ENCODE results near the gene UTP4.

Gene UTP4

GRCh38 chr16:69132424-69133252 lies at the start of gene UTP4, which contains the start of gene CHTF8:
Gene UTP4, plus strand, starts transcription at chr16:69132649. Its CDS starts 811 bp downstream, at chr16:69133460.
Gene CHTF8, minus strand, starts transcription at chr16:69132588. Its CDS starts 11,130 bp downstream, at chr16:69121458.
- DNase-seq (ENCODE audit: low read depth in 2 of 2), result peak; percentile 84 to 90

GRCh38 chr16:69083306-69083941 lies 49.0 kb upstream of the UTP4 start:
- no peak for DNase-seq (ENCODE audit: low read depth in 2 of 2)

GRCh38 chr16:69084289-69084688 lies 48.2 kb upstream of the UTP4 start:
- DNase-seq (ENCODE audit: low read depth in 2 of 2), result no peak

DNA sequence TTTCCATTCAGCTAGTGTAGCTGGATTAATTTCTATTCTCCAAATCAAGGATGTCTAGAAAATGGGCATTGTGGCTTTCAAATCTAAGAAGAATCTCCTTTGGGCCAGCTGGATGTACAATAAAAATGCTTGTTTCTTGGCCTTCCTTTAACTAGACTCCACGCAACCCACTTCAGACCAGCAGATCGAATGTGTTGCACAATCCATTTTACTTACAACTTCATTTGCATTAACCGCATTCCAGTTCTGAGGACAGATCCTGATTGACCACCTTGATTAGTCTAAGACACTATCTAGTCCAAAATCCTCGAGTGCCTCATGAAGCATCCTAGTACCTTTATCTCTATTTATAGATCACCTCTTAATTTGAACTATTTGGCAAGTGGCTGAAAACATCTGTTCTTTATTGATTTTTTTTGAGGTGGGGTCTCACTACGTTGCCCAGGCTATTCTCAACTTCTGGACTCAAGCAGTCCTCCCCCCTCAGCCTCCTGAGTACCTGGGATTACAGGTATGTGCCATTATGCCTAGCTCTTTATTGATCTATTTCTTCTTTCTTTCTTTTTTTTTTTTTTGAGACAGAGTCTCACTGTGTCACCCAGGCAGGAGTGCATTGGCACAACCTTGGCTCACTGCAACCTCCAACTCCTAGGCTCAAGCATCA lies 47.3 kb upstream of the UTP4 start:
- no peak for DNase-seq (ENCODE audit: low read depth in 2 of 2)

DNA sequence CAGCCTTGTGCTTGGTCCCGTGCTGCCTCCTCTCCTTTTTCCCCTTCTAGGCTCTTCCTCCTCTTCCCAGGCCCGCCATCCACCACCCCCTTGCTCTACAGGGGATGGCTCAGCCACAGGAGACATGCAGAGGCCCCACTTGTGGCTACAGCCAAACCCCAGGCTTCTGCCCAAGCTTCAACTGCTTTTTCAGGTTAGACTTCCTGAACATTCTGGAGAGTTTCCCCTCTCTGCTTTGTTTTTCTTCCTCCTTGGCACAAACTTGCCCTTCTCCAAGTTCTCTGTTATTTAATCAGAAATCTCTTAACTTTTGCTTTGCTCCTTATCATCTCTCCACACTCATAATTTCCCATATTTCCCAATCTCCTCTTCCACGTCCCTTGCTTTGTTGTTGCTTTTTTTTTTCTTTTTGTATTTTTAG lies 45.3 kb upstream of the UTP4 start:
- no peak for DNase-seq (ENCODE audit: low read depth in 2 of 2)

DNA sequence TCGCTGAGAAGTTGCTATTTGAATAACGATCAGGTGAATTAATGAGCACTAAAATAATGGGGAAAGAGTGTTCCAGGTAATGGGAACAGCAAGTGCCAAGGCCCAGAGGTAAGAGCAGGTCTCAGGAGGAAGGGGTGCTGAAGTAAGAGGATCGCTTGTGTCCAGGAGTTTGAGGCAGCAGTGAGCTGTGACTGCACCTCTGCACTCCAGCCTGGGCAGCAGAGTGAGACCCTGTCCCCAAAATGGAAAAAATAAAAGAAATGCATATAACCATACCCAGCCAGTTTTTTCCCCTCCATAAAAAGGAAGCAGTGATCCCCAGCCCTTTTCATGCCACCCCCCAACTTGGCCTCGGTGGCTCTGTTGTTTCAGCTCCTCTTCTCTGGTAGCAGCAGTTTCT lies 43.8 kb upstream of the UTP4 start:
- no peak for DNase-seq (ENCODE audit: low read depth in 2 of 2)

DNA sequence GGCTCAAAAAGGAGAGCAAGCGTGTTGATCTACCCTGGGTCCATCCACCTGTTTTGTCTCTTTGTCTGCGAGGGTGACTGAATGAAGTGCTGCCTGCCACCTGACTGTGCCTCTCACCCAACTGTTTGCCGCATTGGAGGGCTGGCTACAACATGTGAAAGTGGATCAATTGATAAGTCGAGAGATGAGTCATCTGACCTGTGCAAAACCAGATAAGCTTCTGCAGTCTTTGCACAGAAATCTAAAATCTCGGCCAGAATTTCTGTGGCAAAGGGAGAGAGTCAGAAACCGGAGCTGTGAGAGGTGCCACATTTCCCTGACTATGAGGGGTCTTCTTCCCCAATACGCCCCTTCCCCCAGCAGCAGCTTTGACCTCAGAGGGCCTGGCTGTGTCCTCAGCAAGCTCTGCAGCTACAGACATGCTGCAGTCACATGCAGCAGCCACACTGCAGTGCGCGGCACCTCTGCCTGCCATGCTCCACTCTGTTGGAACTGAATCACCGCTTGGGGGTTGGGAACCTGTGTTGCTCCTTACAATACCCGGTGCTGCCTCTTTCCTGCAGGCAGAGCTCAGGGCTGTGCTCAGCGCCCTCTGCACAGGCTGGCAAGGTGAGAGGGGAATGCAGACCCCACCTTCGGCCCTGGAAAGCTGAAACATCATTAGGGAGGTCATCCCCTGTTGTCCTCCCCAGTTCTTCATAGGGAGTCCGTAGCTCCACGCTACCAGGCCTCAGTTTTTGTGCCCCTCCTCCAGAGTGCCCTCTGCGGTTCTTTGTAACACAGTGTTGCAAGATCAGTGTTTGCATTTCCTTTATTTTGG lies 43.1 kb upstream of the UTP4 start:
- DNase-seq (ENCODE audit: low read depth in 2 of 2), result peak in 1 of 2 donors; percentile 37

GRCh38 chr16:69093974-69094373 lies 38.5 kb upstream of the UTP4 start:
- no peak for DNase-seq (ENCODE audit: low read depth in 2 of 2)

GRCh38 chr16:69094501-69094900 lies 37.9 kb upstream of the UTP4 start:
- DNase-seq (ENCODE audit: low read depth in 2 of 2), result no peak

GRCh38 chr16:69095193-69095592 lies 37.3 kb upstream of the UTP4 start:
- no peak for DNase-seq (ENCODE audit: low read depth in 2 of 2)

DNA sequence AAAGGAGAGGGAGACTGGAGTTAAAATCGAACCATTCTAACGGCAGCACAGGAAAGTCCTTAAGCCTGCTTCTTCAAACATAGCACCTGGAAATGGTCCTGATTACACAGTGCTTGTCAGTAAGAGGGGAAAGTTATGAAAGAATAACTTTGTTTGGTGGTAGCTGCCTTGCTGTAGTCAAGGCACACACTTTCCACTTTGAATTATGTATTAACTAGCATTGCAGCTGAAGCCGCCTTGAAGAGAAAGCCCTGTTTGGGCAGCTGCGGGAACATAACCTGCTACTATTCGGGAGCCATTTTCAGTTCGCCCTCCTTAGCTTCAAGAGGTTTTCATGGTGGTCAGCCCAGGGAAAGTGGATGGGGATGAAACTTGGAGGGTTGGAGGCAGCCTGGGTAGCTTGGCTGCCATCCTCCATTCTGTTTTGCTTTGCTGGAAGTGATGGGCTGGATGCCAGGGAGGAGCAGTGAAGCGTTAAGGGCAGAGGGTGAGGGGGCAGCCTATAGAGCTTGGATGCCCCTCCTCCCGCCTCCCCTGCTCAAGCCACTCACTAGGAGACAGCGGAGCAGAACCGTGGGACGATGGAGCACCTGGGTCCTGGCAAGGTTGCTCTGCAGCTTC lies 32.3 kb upstream of the UTP4 start:
- no peak for DNase-seq (ENCODE audit: low read depth in 2 of 2)

DNA sequence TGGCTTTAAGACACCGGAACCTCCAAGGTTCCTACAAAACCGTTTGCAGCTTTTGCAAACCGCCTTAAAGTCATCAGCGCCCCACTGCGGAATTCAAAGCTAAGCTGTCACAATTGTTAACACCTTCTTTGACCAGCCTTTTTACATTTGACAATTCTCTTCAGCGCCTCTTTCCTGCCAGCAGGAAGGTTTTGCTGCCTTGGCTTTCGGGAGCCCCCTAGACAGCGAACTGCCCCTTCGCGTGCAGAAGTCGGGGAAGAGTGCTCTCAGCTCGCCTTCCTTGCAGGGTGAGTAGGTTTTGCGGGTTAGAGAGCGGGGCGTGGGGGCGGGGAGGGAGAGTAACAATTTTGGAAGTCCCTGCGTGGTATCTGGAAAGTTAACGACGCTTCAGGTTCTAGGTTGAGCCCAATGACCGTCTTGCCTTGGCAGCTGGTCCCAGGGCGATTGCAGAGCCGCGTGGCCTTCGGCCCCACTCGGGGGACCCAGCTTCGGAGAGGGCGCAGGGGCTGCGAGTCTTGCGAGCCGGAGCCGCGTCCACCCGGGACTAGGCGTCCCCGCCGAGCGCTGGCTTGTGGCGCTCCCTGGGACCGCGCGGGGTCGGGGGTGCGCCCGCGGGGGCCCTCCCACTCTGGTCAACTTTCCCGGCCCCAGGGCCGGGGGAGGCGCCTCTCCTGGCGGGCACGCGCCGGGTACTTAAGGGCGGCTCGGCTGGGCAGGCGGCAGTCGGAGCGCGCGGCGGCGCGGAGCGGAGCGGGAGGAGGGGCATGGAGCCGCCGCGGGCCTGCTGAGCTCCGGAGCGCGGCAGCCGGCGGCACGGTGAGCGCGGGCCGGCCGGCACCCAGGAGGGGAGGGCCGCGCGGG lies 26.7 kb upstream of the UTP4 start, which contains the start of gene HAS3:
HAS3 (plus strand) TSS at position 153 of the 861 bp plus-strand sequence. CDS start 3,743 bp downstream, outside the sequence.
- peak in 1 of 2 donors; percentile 28 for DNase-seq (ENCODE audit: low read depth in 2 of 2)

- no peak for DNase-seq (ENCODE audit: low read depth in 2 of 2)
These were observed 25.7 kb upstream of the UTP4 start for GRCh38 chr16:69106491-69107315.

DNA sequence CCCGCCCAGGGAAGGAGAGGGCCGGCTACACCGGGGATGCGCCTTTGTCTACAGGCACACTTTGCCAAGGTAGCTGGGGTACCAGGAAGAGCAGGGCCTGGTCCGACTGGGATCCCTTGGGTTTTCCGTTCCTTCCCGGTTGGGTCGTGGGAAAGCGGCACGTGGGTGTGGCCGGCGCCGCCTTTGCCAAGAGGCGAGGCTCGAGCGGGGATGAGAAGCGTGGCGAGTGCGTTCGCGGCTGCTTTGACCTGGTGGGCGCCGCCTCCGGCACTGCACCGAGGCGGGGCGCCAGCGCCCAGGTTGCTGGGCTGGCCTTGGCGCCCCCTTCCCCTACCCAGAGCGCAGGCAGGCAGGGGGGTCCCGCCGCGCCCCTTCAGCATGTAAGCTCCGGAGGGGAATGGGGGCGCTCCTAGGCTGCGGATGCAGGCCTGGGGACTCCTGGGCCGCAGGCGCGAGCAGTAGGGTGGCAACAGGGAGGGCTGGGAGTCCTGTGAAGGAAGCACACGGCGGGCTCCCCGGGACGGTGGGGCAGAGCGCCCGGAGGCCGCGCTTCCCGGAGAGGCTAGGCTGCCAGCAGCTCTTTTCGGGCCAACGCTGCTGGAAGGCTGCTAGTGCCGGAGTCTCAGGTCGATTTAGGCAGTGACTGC lies 25.0 kb upstream of the UTP4 start:
- DNase-seq (ENCODE audit: low read depth in 2 of 2), result no peak

DNA sequence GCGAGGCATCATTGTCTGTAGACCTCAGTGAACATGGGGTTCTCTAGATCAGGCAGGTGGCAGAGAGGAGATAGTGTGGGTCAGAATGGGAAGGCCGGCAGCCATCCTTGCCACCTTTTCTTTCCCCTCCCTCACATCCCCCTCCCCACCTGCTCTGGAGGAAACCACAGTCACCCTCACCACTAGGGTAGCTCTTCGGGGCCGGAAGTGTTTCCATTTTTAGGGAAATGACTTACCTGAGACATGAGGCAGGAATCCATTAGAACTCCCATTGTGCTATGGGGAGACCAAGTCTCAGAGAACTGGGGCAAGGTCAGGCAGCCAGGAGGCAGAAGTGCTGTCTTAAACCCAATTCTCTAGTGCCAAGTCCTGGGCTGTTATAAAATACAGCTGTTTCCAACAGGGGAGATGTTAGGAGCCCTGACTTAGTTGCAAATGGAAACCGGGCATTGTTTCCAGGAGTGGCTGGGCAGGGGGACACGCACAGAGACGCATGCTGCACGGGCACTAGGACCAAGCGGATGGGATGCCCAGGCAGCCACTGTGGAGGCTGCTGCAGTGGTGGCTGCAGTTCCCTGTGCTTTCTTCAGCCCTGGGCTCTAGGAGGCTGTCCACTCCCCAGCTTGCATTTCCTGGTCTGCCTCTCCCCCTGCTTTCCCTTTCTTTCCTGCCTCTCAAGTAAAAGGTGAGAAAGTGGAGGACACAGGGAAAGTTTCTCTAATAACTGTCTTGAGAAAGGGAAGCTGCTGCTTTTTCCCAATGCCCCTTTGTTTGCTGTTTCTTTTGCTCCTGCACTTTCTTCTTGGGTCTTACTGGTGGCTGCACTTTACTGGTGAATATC lies 24.2 kb upstream of the UTP4 start:
- no peak for DNase-seq (ENCODE audit: low read depth in 2 of 2)

GRCh38 chr16:69108905-69109252 lies 23.6 kb upstream of the UTP4 start:
- no peak for DNase-seq (ENCODE audit: low read depth in 2 of 2)

- no peak for DNase-seq (ENCODE audit: low read depth in 2 of 2)
These were observed 22.8 kb upstream of the UTP4 start for GRCh38 chr16:69109486-69110270.

Data from stimulated activated CD4-positive, alpha-beta T cell treated with anti-CD3 and anti-CD28 coated beads, Interleukin-4, amount 100 ng/mL, for 48 hours (primary cell).